Tibial nerve (tissue), 4 donors: ENCODE data around the gene PYDC1. TPM values are rescaled to one million over a fixed set of nuclear protein-coding genes. Genes with fewer than 3 reads are reported as not detected.

Source experiments
- DNase-seq, 2 donors: peaks; one replicate each; pipeline ENCODE4 v3.0.0-alpha.2; 2019; ENCODE audit warnings: low spot score in 2 of 2
- H3K27ac ChIP-seq, 4 donors: fragments of 200-600 bp; sonication (generic) in 3 of 4; one replicate each; pipeline ENCODE4 v1.5.1; 2017 to 2019; ENCODE audit warnings: mild to moderate bottlenecking in 1 of 4
- H3K27me3 ChIP-seq, 2 donors: fragments of 200-600 bp; sonication (generic) in 1 of 2; one replicate each; pipeline versions ENCODE4 v1.5.1 to v1.6.0; 2017 to 2019
- H3K36me3 ChIP-seq, 3 donors: fragments of 200-600 bp; sonication (generic); one replicate each; pipeline ENCODE4 v1.5.1; 2018 to 2019
- H3K4me1 ChIP-seq, 4 donors: fragments of 200-600 bp; sonication (generic) in 3 of 4; one replicate each; pipeline ENCODE4 v1.5.1; 2017 to 2019
- H3K4me3 ChIP-seq, 4 donors: fragments of 200-600 bp; sonication (generic) in 3 of 4; one replicate each; pipeline ENCODE4 v1.5.1; 2017 to 2019; ENCODE audit warnings: mild to moderate bottlenecking in 1 of 4, moderate library complexity in 1 of 4
- H3K9me3 ChIP-seq, 4 donors: fragments of 200-600 bp; sonication (generic) in 3 of 4; one replicate each; pipeline ENCODE4 v1.5.1; 2017 to 2019
- CTCF ChIP-seq, 5 experiments: fragments of 200-600 bp in 3 of 5; fragments of 450-650 bp in 2 of 5; sonication (generic) in 3 of 5; IDR thresholded peaks; one replicate each; pipeline ENCODE4 v1.5.1; 2016 to 2019; ENCODE audit warnings: antibody characterized with exemption in 5 of 5, mild to moderate bottlenecking in 3 of 5, moderate library complexity in 2 of 5
- EP300 ChIP-seq, 2 donors: sonication (generic); formaldehyde crosslinking; IDR thresholded peaks; one replicate each; pipeline ENCODE4 v1.6.1; 2017; ENCODE audit warnings: antibody characterized with exemption in 2 of 2, mild to moderate bottlenecking in 1 of 2
- POLR2A ChIP-seq, 2 donors: fragments of 450-650 bp; IDR thresholded peaks; one replicate each; pipeline ENCODE4 v1.6.1; 2017; ENCODE audit warnings: antibody characterized with exemption in 2 of 2, mild to moderate bottlenecking in 2 of 2, moderate library complexity in 2 of 2
- WGBS, 2 donors: methylation state at CpG; one replicate each; pipeline ENCODE4 v1.1.5; 2018; 5-methylcytosine and 5-hydroxymethylcytosine counted together
- total RNA-seq, 4 donors: library from RNA; depleted of rRNA; stranded (reverse); fragments of >200 nt; gene quantifications; one replicate each; pipeline ENCODE4 v1.1.0, GENCODE V29; 2016

PYDC1 gene
- total RNA-seq, 4 donors from 2014 or later = 5.5 TPM; not detected in 3

DNA sequence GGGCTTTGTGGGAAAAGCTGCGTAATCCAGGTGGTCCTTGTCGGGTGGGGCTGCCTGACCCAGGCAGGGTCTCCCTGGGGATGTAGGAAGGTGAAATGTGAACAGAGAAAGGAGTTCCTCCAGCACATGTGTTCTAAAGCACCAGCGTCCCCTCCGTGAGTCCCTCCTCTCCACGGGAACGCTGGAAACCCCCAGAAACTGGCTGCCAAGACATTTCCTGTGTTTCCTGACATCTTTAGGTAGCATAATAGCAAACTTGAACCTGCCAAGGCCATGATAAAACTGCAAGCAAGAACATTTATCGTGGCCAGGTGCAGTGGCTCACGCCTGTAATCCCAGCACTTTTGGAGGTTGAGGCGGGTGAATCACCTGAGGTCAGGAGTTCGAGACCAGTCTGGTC, 12.6 kb upstream of the PYDC1 start:
- 68 to 70% methylated on average over 10 of the region's 10 CpGs for WGBS, 2 donors
- Histone ChIP-seq H3K27ac (no peak overlapping the region), H3K36me3 (no peaks in the 10 kb centered on the region), H3K27me3 (peaks cover 0 to 4% of the 10 kb centered on the region in 2 donors), H3K4me3 (no peak overlapping the region), H3K4me1 (no peaks in the 10 kb centered on the region), H3K9me3 (peaks cover 0 to 4% (median 0%) of the 10 kb centered on the region in 4 donors)
- no peak for TF ChIP-seq EP300 (IDR thresholded peaks at IDR 0.05)
- TF ChIP-seq POLR2A (IDR thresholded peaks at IDR 0.05) = no peak
- TF ChIP-seq CTCF (IDR thresholded peaks at IDR 0.05) = no peak
- no peak for DNase-seq

DNA sequence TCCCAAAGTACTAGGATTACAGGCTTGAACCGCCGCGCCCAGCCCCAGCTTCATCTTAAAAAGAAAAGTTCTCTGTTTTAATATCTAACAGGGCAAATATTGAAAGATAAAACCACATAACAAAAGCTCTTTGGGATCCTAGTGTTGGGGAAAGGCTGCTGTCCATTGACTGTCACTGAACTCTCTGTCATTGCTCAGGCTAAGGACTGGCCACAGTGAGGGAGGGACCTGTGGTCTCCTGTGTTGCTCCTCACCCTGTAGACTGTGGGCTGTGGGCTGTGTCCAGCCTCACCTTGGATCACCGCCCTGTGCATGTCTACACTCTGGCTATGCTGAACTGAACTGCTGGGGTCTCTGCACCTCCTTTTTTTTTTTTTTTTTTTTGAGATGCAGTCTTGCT, 11.3 kb upstream of the PYDC1 start:
- Histone ChIP-seq H3K36me3 (no peaks in the 10 kb centered on the region), H3K4me3 (no peak overlapping the region), H3K9me3 (no peaks in the 10 kb centered on the region), H3K27ac (no peak overlapping the region), H3K4me1 (no peaks in the 10 kb centered on the region), H3K27me3 (peaks cover 0 to 4% of the 10 kb centered on the region in 2 donors)
- DNase-seq = no peak
- 98 to 100% methylated on average over 4 of the region's 4 CpGs for WGBS, 2 donors
- TF ChIP-seq EP300 (IDR thresholded peaks at IDR 0.05) (no peak), CTCF (IDR thresholded peaks at IDR 0.05) (no peak), POLR2A (IDR thresholded peaks at IDR 0.05) (no peak)

GRCh38 chr16:31225193-31225592, 8.3 kb upstream of the PYDC1 start:
- Histone ChIP-seq H3K27me3 (peaks cover 0 to 4% of the 10 kb centered on the region in 2 donors), H3K36me3 (no peaks in the 10 kb centered on the region), H3K4me3 (no peak overlapping the region), H3K4me1 (no peaks in the 10 kb centered on the region), H3K27ac (no peak overlapping the region), H3K9me3 (no peaks in the 10 kb centered on the region)
- 93 to 96% methylated on average over 3 of the region's 3 CpGs for WGBS, 2 donors
- TF ChIP-seq POLR2A (IDR thresholded peaks at IDR 0.05) = no peak
- no peak for TF ChIP-seq CTCF (IDR thresholded peaks at IDR 0.05)
- no peak for TF ChIP-seq EP300 (IDR thresholded peaks at IDR 0.05)
- DNase-seq = no peak

- H3K27ac ChIP-seq = no peak overlapping the region
- H3K27me3 ChIP-seq = peaks cover 0 to 12% of the 10 kb centered on the region in 2 donors
- WGBS, 2 donors = 78 to 90% methylated on average over 46 to 77 of the region's 80 CpGs
- TF ChIP-seq CTCF (IDR thresholded peaks at IDR 0.05) (no peak), POLR2A (IDR thresholded peaks at IDR 0.05) (no peak), EP300 (IDR thresholded peaks at IDR 0.05) (no peak)
- no peaks in the 10 kb centered on the region for H3K36me3 ChIP-seq
- H3K4me1 ChIP-seq = no peaks in the 10 kb centered on the region
- DNase-seq = no peak
- no peaks in the 10 kb centered on the region for H3K9me3 ChIP-seq
- no peak overlapping the region for H3K4me3 ChIP-seq
Observed at GRCh38 chr16:31224092-31224955, 7.4 kb upstream of the PYDC1 start.

- no peak overlapping the region for H3K27ac ChIP-seq
- H3K27me3 ChIP-seq = peaks cover 0 to 20% of the 10 kb centered on the region in 2 donors
- no peaks in the 10 kb centered on the region for H3K9me3 ChIP-seq
- no peak for DNase-seq
- TF ChIP-seq EP300 (IDR thresholded peaks at IDR 0.05) = no peak
- 83 to 96% methylated on average over 3 to 5 of the region's 5 CpGs for WGBS, 2 donors
- no peaks in the 10 kb centered on the region for H3K36me3 ChIP-seq
- H3K4me3 ChIP-seq = no peak overlapping the region
- no peaks in the 10 kb centered on the region for H3K4me1 ChIP-seq
Observed at GRCh38 chr16:31223044-31223443, 6.1 kb upstream of the PYDC1 start.
